Thyroid gland (tissue), 4 donors: ENCODE results near the gene PLEKHF1.

Source experiments
- POLR2A ChIP-seq, 2 donors: fragments of 450-650 bp; IDR thresholded peaks; one replicate each; pipeline ENCODE4 v1.6.1; 2017; ENCODE audit warnings: antibody characterized with exemption in 2 of 2, mild to moderate bottlenecking in 2 of 2, moderate library complexity in 1 of 2
- TF ChIP-seq, protein P1 (sequence below), 6 experiments: fragments of 200-600 bp in 3 of 6; fragments of 450-650 bp in 3 of 6; sonication (generic) in 3 of 6; IDR thresholded peaks; one replicate each; pipeline ENCODE4 v1.5.1; 2016 to 2019; ENCODE audit warnings: antibody characterized with exemption in 6 of 6, mild to moderate bottlenecking in 2 of 6, inconsistent platforms in 1 of 6, moderate library complexity in 1 of 6

DNA sequence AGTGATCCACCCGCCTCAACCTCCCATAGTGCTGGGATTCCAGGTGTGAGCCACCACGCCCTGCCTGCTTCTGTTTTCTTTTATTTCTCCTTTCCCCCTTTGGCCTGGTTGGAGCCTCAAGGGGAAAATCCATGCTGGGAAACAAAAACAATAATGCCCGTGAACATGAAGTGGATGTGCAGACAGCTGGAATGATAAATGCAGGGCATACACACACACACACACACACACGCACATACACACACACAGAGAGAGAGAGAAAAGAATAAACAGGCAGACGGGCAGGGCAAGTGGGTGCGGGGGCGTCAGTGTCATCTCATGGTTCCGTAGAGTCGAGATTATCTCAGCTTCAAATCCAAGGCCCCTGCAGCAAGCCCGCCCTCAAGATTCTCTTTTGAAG lies 4.4 kb upstream of the PLEKHF1 start:
- TF ChIP-seq, protein P1, sequence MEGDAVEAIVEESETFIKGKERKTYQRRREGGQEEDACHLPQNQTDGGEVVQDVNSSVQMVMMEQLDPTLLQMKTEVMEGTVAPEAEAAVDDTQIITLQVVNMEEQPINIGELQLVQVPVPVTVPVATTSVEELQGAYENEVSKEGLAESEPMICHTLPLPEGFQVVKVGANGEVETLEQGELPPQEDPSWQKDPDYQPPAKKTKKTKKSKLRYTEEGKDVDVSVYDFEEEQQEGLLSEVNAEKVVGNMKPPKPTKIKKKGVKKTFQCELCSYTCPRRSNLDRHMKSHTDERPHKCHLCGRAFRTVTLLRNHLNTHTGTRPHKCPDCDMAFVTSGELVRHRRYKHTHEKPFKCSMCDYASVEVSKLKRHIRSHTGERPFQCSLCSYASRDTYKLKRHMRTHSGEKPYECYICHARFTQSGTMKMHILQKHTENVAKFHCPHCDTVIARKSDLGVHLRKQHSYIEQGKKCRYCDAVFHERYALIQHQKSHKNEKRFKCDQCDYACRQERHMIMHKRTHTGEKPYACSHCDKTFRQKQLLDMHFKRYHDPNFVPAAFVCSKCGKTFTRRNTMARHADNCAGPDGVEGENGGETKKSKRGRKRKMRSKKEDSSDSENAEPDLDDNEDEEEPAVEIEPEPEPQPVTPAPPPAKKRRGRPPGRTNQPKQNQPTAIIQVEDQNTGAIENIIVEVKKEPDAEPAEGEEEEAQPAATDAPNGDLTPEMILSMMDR (IDR thresholded peaks at IDR 0.05), result no peak
- no peak for TF ChIP-seq POLR2A (IDR thresholded peaks at IDR 0.05)
